H1 (cell line): Measurements from ENCODE around the gene ARHGAP5. TPM values are rescaled to one million over a fixed set of nuclear protein-coding genes. Genes with fewer than 3 reads are reported as not detected.

Experiments used
- CTCF ChIA-PET: fragments of 300-600 bp; sonication (Branson Sonifier 250); formaldehyde crosslinking; loops from one replicate; lab custom pipeline; 2021; ENCODE audit not compliant: partially characterized antibody; lab: Charles Lee
- POLR2A ChIA-PET: fragments of 300-600 bp; sonication (Branson Sonifier 250); formaldehyde crosslinking; loops from one replicate; lab custom pipeline; 2021; ENCODE audit warnings: inconsistent platforms; ENCODE audit not compliant: partially characterized antibody; lab: Charles Lee
- DNase-seq, 2 experiments: peaks; one replicate each; pipeline versions ENCODE4 v3.0.0 to v3.0.0-alpha.2; 2010 to 2022; ENCODE audit warnings: low spot score in 2 of 2, low read depth in 1 of 2, mixed read lengths in 1 of 2
- FAIRE-seq: peaks from 2 replicates; lab custom pipeline; 2011; peaks lifted over from hg19 to GRCh38; lab: Jason Lieb, UNC
- H2AFZ ChIP-seq: 2 replicates; pipeline ENCODE4 v1.8.1; 2012; ENCODE audit warnings: low read length, inconsistent platforms
- H2AK5ac ChIP-seq: 2 replicates; pipeline ENCODE4 v1.6.1; 2013; ENCODE audit warnings: low read depth, low read length
- H2BK120ac ChIP-seq: replicated peaks from 2 replicates; pipeline ENCODE3; 2013; ENCODE audit warnings: low read depth, low read length, inconsistent platforms
- H2BK12ac ChIP-seq: 2 replicates; pipeline ENCODE4 v1.6.1; 2013; ENCODE audit warnings: low read depth, low read length
- H2BK15ac ChIP-seq: 2 replicates; pipeline ENCODE4 v1.6.1; 2013; ENCODE audit warnings: low read length
- H2BK20ac ChIP-seq: 2 replicates; pipeline ENCODE4 v1.6.1; 2013; ENCODE audit warnings: low read length
- H2BK5ac ChIP-seq: 2 replicates; pipeline ENCODE4 v1.6.1; 2013; ENCODE audit warnings: low read depth, low read length
- H3K14ac ChIP-seq: 2 replicates; pipeline ENCODE4 v1.6.1; 2013; ENCODE audit warnings: inconsistent platforms; ENCODE audit not compliant: insufficient read length
- H3K18ac ChIP-seq: 2 replicates; pipeline ENCODE4 v1.6.1; 2013; ENCODE audit warnings: low read length; ENCODE audit errors: extremely low read depth
- H3K23ac ChIP-seq: 2 replicates; pipeline ENCODE4 v1.6.1; 2013; ENCODE audit warnings: inconsistent platforms; ENCODE audit not compliant: insufficient read length
- H3K23me2 ChIP-seq: 2 replicates; pipeline ENCODE4 v1.6.1; 2013; ENCODE audit warnings: low read depth, low read length
- H3K27ac ChIP-seq: 2 replicates; pipeline ENCODE4 v1.6.1; 2011; ENCODE audit warnings: low read depth, low read length, inconsistent platforms
- H3K27me3 ChIP-seq, 4 experiments: replicated peaks in 1 of 4; 1 replicate in 1 of 4; 2 replicates in 3 of 4; pipeline versions ENCODE4 v1.6.1 to v1.8.1; 2011 to 2013; ENCODE audit warnings: low read length in 3 of 4, mild to moderate bottlenecking in 3 of 4, inconsistent platforms in 2 of 4, mixed read lengths in 2 of 4, moderate library complexity in 1 of 4; ENCODE audit not compliant: control insufficient read depth in 3 of 4, insufficient read depth in 3 of 4; ENCODE audit errors: extremely low read depth in 1 of 4
- H3K36me3 ChIP-seq, 4 experiments: 2 replicates each; pipeline versions ENCODE4 v1.6.1 to v1.8.1; 2011 to 2013; ENCODE audit warnings: mild to moderate bottlenecking in 4 of 4, low read length in 3 of 4, moderate library complexity in 2 of 4, control low read depth in 1 of 4, inconsistent platforms in 1 of 4; ENCODE audit not compliant: insufficient read depth in 4 of 4, control insufficient read depth in 2 of 4
- H3K4ac ChIP-seq: replicated peaks from 2 replicates; pipeline ENCODE3; 2013; ENCODE audit warnings: low read length, low read depth, mixed read lengths, inconsistent platforms; ENCODE audit not compliant: insufficient read length
- H3K4me1 ChIP-seq, 4 experiments: replicated peaks in 1 of 4; 1 replicate in 1 of 4; 2 replicates in 3 of 4; pipeline versions ENCODE4 v1.6.1 to v1.8.1; 2011 to 2013; ENCODE audit warnings: low read length in 3 of 4, inconsistent platforms in 2 of 4, mixed read lengths in 1 of 4; ENCODE audit not compliant: insufficient read depth in 4 of 4, control insufficient read depth in 3 of 4
- H3K4me2 ChIP-seq, 2 experiments: 2 replicates each; pipeline versions ENCODE4 v1.6.1 to v1.8.1; 2011 to 2013; ENCODE audit warnings: low read depth in 2 of 2, low read length in 2 of 2, control low read depth in 1 of 2, inconsistent platforms in 1 of 2, mild to moderate bottlenecking in 1 of 2; ENCODE audit not compliant: insufficient read depth in 1 of 2
- H3K4me3 ChIP-seq, 4 experiments: fragments of 200-600, 300-600 bp in 1 of 4; sonication (generic), shearing (Covaris generic), sonication (Bioruptor Twin) in 1 of 4; 2 replicates each; pipeline versions ENCODE4 v1.5.1 to v1.8.1; 2011 to 2016; ENCODE audit warnings: low read length in 4 of 4, low read depth in 3 of 4, control low read depth in 2 of 4, inconsistent platforms in 2 of 4, mild to moderate bottlenecking in 2 of 4, mixed read lengths in 1 of 4, moderate library complexity in 1 of 4; ENCODE audit not compliant: insufficient read depth in 2 of 4; ENCODE audit errors: extremely low read depth in 1 of 4
- H3K56ac ChIP-seq: replicated peaks from 2 replicates; pipeline ENCODE3; 2013; ENCODE audit warnings: low read depth, mild to moderate bottlenecking, mixed read lengths, low read length, inconsistent platforms; ENCODE audit not compliant: insufficient read length
- H3K79me1 ChIP-seq: 2 replicates; pipeline ENCODE4 v1.6.1; 2013; ENCODE audit warnings: low read depth, low read length, control low read depth
- H3K79me2 ChIP-seq, 2 experiments: 2 replicates each; pipeline versions ENCODE4 v1.6.1 to v1.8.1; 2012 to 2013; ENCODE audit warnings: low read length in 2 of 2, mild to moderate bottlenecking in 2 of 2, inconsistent platforms in 1 of 2; ENCODE audit not compliant: insufficient read depth in 2 of 2, control insufficient read depth in 1 of 2
- H3K9ac ChIP-seq, 4 experiments: replicated peaks in 1 of 4; 1 replicate in 1 of 4; 2 replicates in 3 of 4; pipeline versions ENCODE4 v1.6.1 to v1.8.1; 2011 to 2013; ENCODE audit warnings: low read depth in 3 of 4, low read length in 3 of 4, control low read depth in 2 of 4, mild to moderate bottlenecking in 2 of 4, moderate library complexity in 2 of 4, inconsistent platforms in 1 of 4; ENCODE audit errors: extremely low read depth in 1 of 4
- H3K9me3 ChIP-seq, 2 experiments: 2 replicates each; pipeline versions ENCODE4 v1.6.1 to v1.8.1; 2012 to 2013; ENCODE audit warnings: mild to moderate bottlenecking in 2 of 2, moderate library complexity in 2 of 2, control low read depth in 1 of 2, inconsistent platforms in 1 of 2, low read depth in 1 of 2, low read length in 1 of 2, mixed read lengths in 1 of 2; ENCODE audit not compliant: insufficient read depth in 2 of 2
- H4K20me1 ChIP-seq, 2 experiments: replicated peaks in 1 of 2; 2 replicates each; pipeline versions ENCODE3 to v1.8.1; 2011 to 2013; ENCODE audit warnings: inconsistent platforms in 2 of 2, low read length in 2 of 2, mild to moderate bottlenecking in 1 of 2; ENCODE audit not compliant: insufficient read depth in 2 of 2, control insufficient read depth in 1 of 2
- H4K5ac ChIP-seq: 2 replicates; pipeline ENCODE4 v1.6.1; 2013; ENCODE audit warnings: low read length, low read depth, mixed read lengths, inconsistent platforms; ENCODE audit not compliant: insufficient read length
- H4K8ac ChIP-seq: 2 replicates; pipeline ENCODE4 v1.8.0; 2013; ENCODE audit warnings: mild to moderate bottlenecking, moderate library complexity, low read length, inconsistent platforms; ENCODE audit not compliant: insufficient read depth; ENCODE audit errors: extremely low read depth
- H4K91ac ChIP-seq: replicated peaks from 2 replicates; pipeline ENCODE3; 2013; ENCODE audit warnings: low read length, mixed read lengths, inconsistent platforms; ENCODE audit not compliant: insufficient read length
- CBX5 ChIP-seq: fragments of 300-800, 300-1000 bp; sonication (generic); IDR thresholded peaks from 2 replicates; pipeline ENCODE4 v1.7.1; 2016; ENCODE audit warnings: antibody characterized with exemption, low read length, low read depth
- JUND ChIP-seq: IDR thresholded peaks from 2 replicates; pipeline ENCODE4 v1.6.1; 2011; ENCODE audit warnings: mild to moderate bottlenecking, improper control_type of control experiment, low read length
- RAD21 ChIP-seq, 2 experiments: IDR thresholded peaks in 1 of 2; conservative IDR thresholded peaks in 1 of 2; 2 replicates each; pipeline ENCODE4 v1.6.1; 2011; ENCODE audit warnings: low read depth in 2 of 2, low read length in 2 of 2, improper control_type of control experiment in 1 of 2, inconsistent platforms in 1 of 2, mild to moderate bottlenecking in 1 of 2, moderate library complexity in 1 of 2
- RFX5 ChIP-seq: IDR thresholded peaks from 2 replicates; pipeline ENCODE4 v1.6.1; 2011; ENCODE audit warnings: low read depth, low read length, improper control_type of control experiment, borderline replicate concordance
- SAP30 ChIP-seq: fragments of 300-600 bp; sonication (generic); IDR thresholded peaks from 2 replicates; pipeline ENCODE4 v1.7.1; 2012; ENCODE audit warnings: low read length, moderate library complexity, mild to moderate bottlenecking, inconsistent platforms; ENCODE audit not compliant: insufficient read depth, insufficient replicate concordance
- SP1 ChIP-seq: IDR thresholded peaks from 2 replicates; pipeline ENCODE4 v1.6.1; 2011; ENCODE audit warnings: low read depth, low read length
- WGBS, 2 experiments: shearing (Covaris generic) in 1 of 2; methylation state at CpG; one replicate each; pipeline versions ENCODE4 v1.1.6 to v1.1.7; 2013 to 2015; ENCODE audit warnings: low lambda C conversion rate in 2 of 2, mixed read lengths in 2 of 2, inconsistent platforms in 1 of 2, low coverage in 1 of 2, missing lambda C conversion rate in 1 of 2; ENCODE audit not compliant: insufficient replicate concordance in 2 of 2, insufficient coverage in 1 of 2, insufficient read length in 1 of 2; ENCODE audit errors: extremely low coverage in 1 of 2, missing lambda C conversion rate in 1 of 2; 5-methylcytosine and 5-hydroxymethylcytosine counted together
- polyA plus RNA-seq, 7 experiments: library from polyadenylated mRNA; depleted of rRNA in 3 of 7; stranded (reverse) in 5 of 7; unstranded in 2 of 7; fragments of >200 nt in 5 of 7; fragments of 200-250 nt in 2 of 7; gene quantifications; 1 replicate in 5 of 7; 2 replicates in 1 of 7; 4 replicates in 1 of 7; pipeline versions ENCODE4 v1.2.1 to v1.2.3, GENCODE V29; 2011 to 2013; ENCODE audit warnings: missing spikeins in 2 of 7, mixed read lengths in 2 of 7
- total RNA-seq: library from RNA; stranded (reverse); fragmentation: NEBNext Ultra II Directional; extraction: Animal tissue kit (Norgen Biotek cat#: 25700); gene quantifications from 2 replicates; pipeline ENCODE4 v1.2.1, GENCODE V29; 2021

Gene ARHGAP5
- total and polyA plus RNA-seq, 2 of the 8 experiments (the other 6 are each of a cell fraction or from before 2014, with no cell fraction given) = 7.8 to 77.3 TPM

DNA sequence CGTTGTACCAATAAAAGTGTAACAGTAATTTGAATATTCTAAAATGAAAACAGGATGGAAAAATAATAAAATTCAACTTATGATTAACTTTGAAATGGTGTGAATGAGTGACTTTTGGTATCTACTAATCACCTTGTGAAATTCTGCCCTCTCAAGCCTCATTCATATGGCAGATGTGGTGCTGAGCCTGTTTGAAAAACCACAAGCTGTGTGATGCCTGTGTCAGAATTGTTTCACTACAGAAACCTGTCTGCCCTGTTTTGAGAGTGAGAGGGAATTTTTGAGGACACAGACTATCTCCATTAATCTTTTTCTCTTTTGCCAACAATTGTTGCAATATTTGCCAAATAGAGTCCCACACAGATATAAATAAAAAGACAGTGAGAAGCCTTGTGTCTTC, 120.8 kb downstream of the ARHGAP5 start:
- Histone ChIP-seq H4K8ac (no peak overlapping the region), H3K79me2 (no peaks in the 10 kb centered on the region), H3K14ac (no peak overlapping the region), H3K4me1 (peaks cover 0 to 4% (median under 1%) of the 10 kb centered on the region in 4 experiments; a peak in 2 of 7 replicates)
- no peak for TF ChIP-seq SP1
- no peak for TF ChIP-seq RFX5
- no peak for TF ChIP-seq CBX5
- TF ChIP-seq SAP30 = no peak
- no peak for TF ChIP-seq RAD21 (IDR thresholded peaks at IDR 0.05 in 1 of 2, conservative IDR thresholded peaks at IDR 0.05 in 1 of 2; ENCODE audit: low read depth in 2 of 2, low read length in 2 of 2)
- no peak for TF ChIP-seq JUND
- TF ChIP-seq, all 59 proteins: peak for 0
- ChIA-PET CTCF (interaction anchor here (1.0 to 2.0 kb wide), 5 partner anchors 46 to 604 kb away, joined by 3 to 6 read pairs (median 4); no protein-coding TSS in a partner anchor), POLR2A (no interaction called here)
- Histone ChIP-seq H3K9ac (no peak overlapping the region), H2BK12ac (no peak overlapping the region), H3K27me3 (no peaks in the 10 kb centered on the region; a peak in 1 of 7 replicates), H4K20me1 (peaks cover 0 to 2% of the 10 kb centered on the region in 2 experiments), H3K23ac (no peak overlapping the region), H3K27ac (no peak overlapping the region), H2BK120ac (no peak overlapping the region), H3K23me2 (peaks cover 17% of the 10 kb centered on the region), H3K79me1 (no peaks in the 10 kb centered on the region), H3K36me3 (no peaks in the 10 kb centered on the region), H3K4me3 (no peak overlapping the region), H2AFZ (no peak overlapping the region), H2BK15ac (no peak overlapping the region), H3K18ac (no peak overlapping the region), H3K4me2 (no peak overlapping the region), H2BK5ac (no peak overlapping the region), H2BK20ac (no peak overlapping the region), H3K4ac (no peak overlapping the region), H4K91ac (no peak overlapping the region), H2AK5ac (no peak overlapping the region), H3K9me3 (no peaks in the 10 kb centered on the region), H3K56ac (no peak overlapping the region), H4K5ac (no peak overlapping the region)
- WGBS, 2 experiments = 88% methylated on average over 1 of the region's 1 CpG; no CpG with 5 or more reads in 1 of the 2 experiments
- DNase-seq (no peak), FAIRE-seq (no peak)
